ENCODE results near the gene CPD. TPM values are rescaled to one million over a fixed set of nuclear protein-coding genes. Genes with fewer than 3 reads are reported as not detected.
A peak's percentile ranks its signal among the peaks of the same experiment; 100 is the strongest.
"Not testable (repeated sequence)": the region's sequence is repeated elsewhere in the genome, so short reads cannot be mapped to it uniquely, and the experiment has no call there.

The CPD gene
- polyA plus RNA-seq, 1 of the 3 experiments (the other 2 are of a cell fraction) = 12.5 TPM

DNA sequence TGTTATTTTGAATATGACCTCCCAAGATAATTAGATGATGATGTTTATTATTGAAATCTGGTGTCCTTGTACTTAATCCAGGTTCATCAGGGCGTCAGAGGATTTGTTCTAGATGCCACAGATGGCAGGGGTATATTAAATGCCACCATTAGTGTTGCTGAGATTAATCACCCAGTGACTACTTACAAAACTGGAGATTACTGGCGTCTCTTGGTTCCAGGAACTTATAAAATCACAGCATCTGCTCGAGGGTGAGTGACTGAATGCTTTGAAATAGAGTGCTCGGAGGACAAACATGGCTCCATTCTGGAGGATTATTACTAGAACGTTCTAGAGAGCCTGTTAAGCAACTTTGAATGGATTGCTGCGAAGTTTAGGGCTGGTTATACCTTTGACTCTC is 65.0 kb downstream of the CPD start:
- no peak overlapping the region for H3K9ac ChIP-seq
- 89% methylated on average over 6 of the region's 6 CpGs for WGBS (ENCODE audit: low lambda C conversion rate)
- peaks cover 27 to 34% of the 10 kb centered on the region in 2 experiments for H3K36me3 ChIP-seq (replicated peaks in 1 of 2; ENCODE audit: control insufficient read depth in 1 of 2, insufficient read depth in 2 of 2, low read length in 1 of 2)
- no peak overlapping the region for H2AFZ ChIP-seq (ENCODE audit: low read depth)
- no peak overlapping the region for H3K4me3 ChIP-seq (ENCODE audit: low read depth in 2 of 2, low read length in 1 of 2)
- H3K9me3 ChIP-seq = no peaks in the 10 kb centered on the region
- no peaks in the 10 kb centered on the region for H3K9me2 ChIP-seq
- no peak overlapping the region; a peak in 1 of 4 replicates for H3K27ac ChIP-seq (ENCODE audit: low read depth in 2 of 2, low read length in 1 of 2)
- TF ChIP-seq, protein P1, sequence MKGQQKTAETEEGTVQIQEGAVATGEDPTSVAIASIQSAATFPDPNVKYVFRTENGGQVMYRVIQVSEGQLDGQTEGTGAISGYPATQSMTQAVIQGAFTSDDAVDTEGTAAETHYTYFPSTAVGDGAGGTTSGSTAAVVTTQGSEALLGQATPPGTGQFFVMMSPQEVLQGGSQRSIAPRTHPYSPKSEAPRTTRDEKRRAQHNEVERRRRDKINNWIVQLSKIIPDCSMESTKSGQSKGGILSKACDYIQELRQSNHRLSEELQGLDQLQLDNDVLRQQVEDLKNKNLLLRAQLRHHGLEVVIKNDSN (IDR thresholded peaks at IDR 0.05; ENCODE audit: borderline replicate concordance, low read depth) = no peak
- no peak for TF ChIP-seq NRF1 (IDR thresholded peaks at IDR 0.05; ENCODE audit: low read depth, low read length)
- TF ChIP-seq, protein P2, sequence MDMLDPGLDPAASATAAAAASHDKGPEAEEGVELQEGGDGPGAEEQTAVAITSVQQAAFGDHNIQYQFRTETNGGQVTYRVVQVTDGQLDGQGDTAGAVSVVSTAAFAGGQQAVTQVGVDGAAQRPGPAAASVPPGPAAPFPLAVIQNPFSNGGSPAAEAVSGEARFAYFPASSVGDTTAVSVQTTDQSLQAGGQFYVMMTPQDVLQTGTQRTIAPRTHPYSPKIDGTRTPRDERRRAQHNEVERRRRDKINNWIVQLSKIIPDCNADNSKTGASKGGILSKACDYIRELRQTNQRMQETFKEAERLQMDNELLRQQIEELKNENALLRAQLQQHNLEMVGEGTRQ (IDR thresholded peaks at IDR 0.05; ENCODE audit: borderline replicate concordance, low read depth, low read length) = no peak
- CTCF ChIA-PET = no interaction called here
- POLR2A ChIA-PET = no interaction called here
- peaks cover 14% of the 10 kb centered on the region; the same call in 1 of the 2 replicates for H3K79me2 ChIP-seq (ENCODE audit: insufficient read depth)
- DNase-seq = no peak
- no peaks in the 10 kb centered on the region for H4K20me1 ChIP-seq (ENCODE audit: insufficient read depth)
- H3F3A ChIP-seq (replicated peaks; ENCODE audit: insufficient read depth) = peaks cover 3% of the 10 kb centered on the region
- no peaks in the 10 kb centered on the region for H3K27me3 ChIP-seq (ENCODE audit: insufficient read depth)
- H3K4me2 ChIP-seq = no peak overlapping the region
- no peaks in the 10 kb centered on the region for H3K4me1 ChIP-seq (ENCODE audit: control insufficient read depth in 1 of 2, insufficient read depth in 2 of 2, low read depth in 1 of 2, low read length in 1 of 2)

DNA sequence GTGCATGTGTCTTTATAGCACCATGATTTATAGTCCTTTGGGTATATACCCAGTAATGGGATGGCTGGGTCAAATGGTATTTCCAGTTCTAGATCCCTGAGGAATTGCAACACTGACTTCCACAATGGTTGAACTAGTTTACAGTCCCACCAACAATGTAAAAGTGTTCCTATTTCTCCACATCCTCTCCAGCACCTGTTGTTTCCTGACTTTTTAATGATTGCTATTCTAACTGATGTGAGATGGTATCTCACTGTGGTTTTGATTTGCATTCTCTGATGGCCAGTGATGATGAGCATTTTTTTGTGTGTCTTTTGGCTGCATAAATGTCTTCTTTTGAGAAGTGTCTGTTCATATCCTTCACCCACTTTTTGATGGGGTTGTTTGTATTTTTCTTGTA is 67.9 kb downstream of the CPD start:
- DNase-seq; H4K20me1 ChIP-seq (ENCODE audit: insufficient read depth); H3K4me1 ChIP-seq (ENCODE audit: control insufficient read depth in 1 of 2, insufficient read depth in 2 of 2, low read depth in 1 of 2, low read length in 1 of 2); H2AFZ ChIP-seq (ENCODE audit: low read depth); H3K27ac ChIP-seq (ENCODE audit: low read depth in 2 of 2, low read length in 1 of 2); H3K27me3 ChIP-seq (ENCODE audit: insufficient read depth); H3K9ac ChIP-seq; H3K4me2 ChIP-seq; H3K4me3 ChIP-seq (ENCODE audit: low read depth in 2 of 2, low read length in 1 of 2); H3K9me2 ChIP-seq; H3F3A ChIP-seq (replicated peaks; ENCODE audit: insufficient read depth); POLR2A ChIA-PET; H3K9me3 ChIP-seq: not testable (repeated sequence)
- Histone ChIP-seq H3K36me3 (replicated peaks in 1 of 2; ENCODE audit: control insufficient read depth in 1 of 2, insufficient read depth in 2 of 2, low read length in 1 of 2) (peaks cover 24 to 46% of the 10 kb centered on the region in 2 experiments), H3K79me2 (ENCODE audit: insufficient read depth) (peaks cover 14% of the 10 kb centered on the region; the same call in 1 of the 2 replicates)
- CTCF ChIA-PET = interaction anchor here (0.7 to 1.0 kb wide), 2 partner anchors 13 to 16 kb away, joined by 3 read pairs; no protein-coding TSS in a partner anchor

DNA sequence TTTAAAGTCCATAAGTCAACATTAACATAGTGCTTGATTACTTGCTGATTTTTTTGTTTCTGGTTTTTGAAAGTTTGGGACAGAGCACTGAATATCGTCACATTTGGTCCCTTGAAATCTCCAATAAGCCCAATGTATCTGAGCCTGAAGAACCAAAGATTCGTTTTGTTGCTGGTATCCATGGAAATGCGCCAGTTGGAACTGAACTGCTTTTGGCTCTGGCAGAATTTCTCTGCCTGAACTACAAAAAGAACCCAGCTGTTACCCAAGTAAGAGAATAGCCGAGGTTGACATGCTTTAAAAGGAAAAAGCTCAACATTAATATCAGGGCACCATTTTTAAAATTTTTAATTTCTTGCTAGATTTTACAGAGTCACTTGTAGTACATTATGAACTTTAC is 70.8 kb downstream of the CPD start:
- Histone ChIP-seq H3K4me3 (ENCODE audit: low read depth in 2 of 2, low read length in 1 of 2) (no peak overlapping the region), H3K27me3 (ENCODE audit: insufficient read depth) (no peaks in the 10 kb centered on the region), H4K20me1 (ENCODE audit: insufficient read depth) (no peaks in the 10 kb centered on the region), H3K79me2 (ENCODE audit: insufficient read depth) (peaks cover 14% of the 10 kb centered on the region; the same call in 1 of the 2 replicates), H2AFZ (ENCODE audit: low read depth) (no peak overlapping the region), H3K9me2 (no peaks in the 10 kb centered on the region), H3K4me1 (ENCODE audit: control insufficient read depth in 1 of 2, insufficient read depth in 2 of 2, low read depth in 1 of 2, low read length in 1 of 2) (no peaks in the 10 kb centered on the region), H3K4me2 (no peak overlapping the region), H3K36me3 (replicated peaks in 1 of 2; ENCODE audit: control insufficient read depth in 1 of 2, insufficient read depth in 2 of 2, low read length in 1 of 2) (peaks cover 14 to 45% of the 10 kb centered on the region in 2 experiments), H3K9me3 (no peaks in the 10 kb centered on the region), H3K9ac (no peak overlapping the region), H3F3A (replicated peaks; ENCODE audit: insufficient read depth) (peaks cover 3% of the 10 kb centered on the region), H3K27ac (ENCODE audit: low read depth in 2 of 2, low read length in 1 of 2) (peak overlapping the region in 1 of 2 experiments; percentile 3; a peak in 1 of 4 replicates)
- DNase-seq = no peak
- TF ChIP-seq TEAD4 (IDR thresholded peaks at IDR 0.05; ENCODE audit: borderline replicate concordance, insufficient read depth) (no peak), YY1 (IDR thresholded peaks at IDR 0.05; ENCODE audit: low read depth) (no peak), RCOR1 (IDR thresholded peaks at IDR 0.05; ENCODE audit: low read length) (no peak), NRF1 (IDR thresholded peaks at IDR 0.05; ENCODE audit: low read depth, low read length) (no peak), MXI1 (IDR thresholded peaks at IDR 0.05; ENCODE audit: low read depth, low read length) (no peak), NFIC (IDR thresholded peaks at IDR 0.05; ENCODE audit: borderline replicate concordance) (no peak), GATA2 (CRISPR knock-in tag; IDR thresholded peaks at IDR 0.05) (no peak), FOSL2 (IDR thresholded peaks at IDR 0.05; ENCODE audit: borderline replicate concordance, low read depth) (no peak)
- TF ChIP-seq, protein P3, sequence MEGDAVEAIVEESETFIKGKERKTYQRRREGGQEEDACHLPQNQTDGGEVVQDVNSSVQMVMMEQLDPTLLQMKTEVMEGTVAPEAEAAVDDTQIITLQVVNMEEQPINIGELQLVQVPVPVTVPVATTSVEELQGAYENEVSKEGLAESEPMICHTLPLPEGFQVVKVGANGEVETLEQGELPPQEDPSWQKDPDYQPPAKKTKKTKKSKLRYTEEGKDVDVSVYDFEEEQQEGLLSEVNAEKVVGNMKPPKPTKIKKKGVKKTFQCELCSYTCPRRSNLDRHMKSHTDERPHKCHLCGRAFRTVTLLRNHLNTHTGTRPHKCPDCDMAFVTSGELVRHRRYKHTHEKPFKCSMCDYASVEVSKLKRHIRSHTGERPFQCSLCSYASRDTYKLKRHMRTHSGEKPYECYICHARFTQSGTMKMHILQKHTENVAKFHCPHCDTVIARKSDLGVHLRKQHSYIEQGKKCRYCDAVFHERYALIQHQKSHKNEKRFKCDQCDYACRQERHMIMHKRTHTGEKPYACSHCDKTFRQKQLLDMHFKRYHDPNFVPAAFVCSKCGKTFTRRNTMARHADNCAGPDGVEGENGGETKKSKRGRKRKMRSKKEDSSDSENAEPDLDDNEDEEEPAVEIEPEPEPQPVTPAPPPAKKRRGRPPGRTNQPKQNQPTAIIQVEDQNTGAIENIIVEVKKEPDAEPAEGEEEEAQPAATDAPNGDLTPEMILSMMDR (IDR thresholded peaks at IDR 0.05) = no peak
- TF ChIP-seq, protein P4, sequence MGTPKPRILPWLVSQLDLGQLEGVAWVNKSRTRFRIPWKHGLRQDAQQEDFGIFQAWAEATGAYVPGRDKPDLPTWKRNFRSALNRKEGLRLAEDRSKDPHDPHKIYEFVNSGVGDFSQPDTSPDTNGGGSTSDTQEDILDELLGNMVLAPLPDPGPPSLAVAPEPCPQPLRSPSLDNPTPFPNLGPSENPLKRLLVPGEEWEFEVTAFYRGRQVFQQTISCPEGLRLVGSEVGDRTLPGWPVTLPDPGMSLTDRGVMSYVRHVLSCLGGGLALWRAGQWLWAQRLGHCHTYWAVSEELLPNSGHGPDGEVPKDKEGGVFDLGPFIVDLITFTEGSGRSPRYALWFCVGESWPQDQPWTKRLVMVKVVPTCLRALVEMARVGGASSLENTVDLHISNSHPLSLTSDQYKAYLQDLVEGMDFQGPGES (IDR thresholded peaks at IDR 0.05; ENCODE audit: low read depth, low read length) = no peak
- TF ChIP-seq, protein P5, sequence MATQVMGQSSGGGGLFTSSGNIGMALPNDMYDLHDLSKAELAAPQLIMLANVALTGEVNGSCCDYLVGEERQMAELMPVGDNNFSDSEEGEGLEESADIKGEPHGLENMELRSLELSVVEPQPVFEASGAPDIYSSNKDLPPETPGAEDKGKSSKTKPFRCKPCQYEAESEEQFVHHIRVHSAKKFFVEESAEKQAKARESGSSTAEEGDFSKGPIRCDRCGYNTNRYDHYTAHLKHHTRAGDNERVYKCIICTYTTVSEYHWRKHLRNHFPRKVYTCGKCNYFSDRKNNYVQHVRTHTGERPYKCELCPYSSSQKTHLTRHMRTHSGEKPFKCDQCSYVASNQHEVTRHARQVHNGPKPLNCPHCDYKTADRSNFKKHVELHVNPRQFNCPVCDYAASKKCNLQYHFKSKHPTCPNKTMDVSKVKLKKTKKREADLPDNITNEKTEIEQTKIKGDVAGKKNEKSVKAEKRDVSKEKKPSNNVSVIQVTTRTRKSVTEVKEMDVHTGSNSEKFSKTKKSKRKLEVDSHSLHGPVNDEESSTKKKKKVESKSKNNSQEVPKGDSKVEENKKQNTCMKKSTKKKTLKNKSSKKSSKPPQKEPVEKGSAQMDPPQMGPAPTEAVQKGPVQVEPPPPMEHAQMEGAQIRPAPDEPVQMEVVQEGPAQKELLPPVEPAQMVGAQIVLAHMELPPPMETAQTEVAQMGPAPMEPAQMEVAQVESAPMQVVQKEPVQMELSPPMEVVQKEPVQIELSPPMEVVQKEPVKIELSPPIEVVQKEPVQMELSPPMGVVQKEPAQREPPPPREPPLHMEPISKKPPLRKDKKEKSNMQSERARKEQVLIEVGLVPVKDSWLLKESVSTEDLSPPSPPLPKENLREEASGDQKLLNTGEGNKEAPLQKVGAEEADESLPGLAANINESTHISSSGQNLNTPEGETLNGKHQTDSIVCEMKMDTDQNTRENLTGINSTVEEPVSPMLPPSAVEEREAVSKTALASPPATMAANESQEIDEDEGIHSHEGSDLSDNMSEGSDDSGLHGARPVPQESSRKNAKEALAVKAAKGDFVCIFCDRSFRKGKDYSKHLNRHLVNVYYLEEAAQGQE (IDR thresholded peaks at IDR 0.05; ENCODE audit: low read depth, low read length) = no peak
- ChIA-PET CTCF (no interaction called here), POLR2A (no interaction called here)
- 92% methylated on average over 4 of the region's 4 CpGs for WGBS (ENCODE audit: low lambda C conversion rate)
